Stomach (tissue), 4 donors: ENCODE results near the gene SNX19.

Source experiments
- EP300 ChIP-seq: sonication (generic); formaldehyde crosslinking; IDR thresholded peaks from one replicate; pipeline ENCODE4 v1.6.1; 2017; ENCODE audit warnings: antibody characterized with exemption
- POLR2A ChIP-seq, 4 donors: fragments of 450-650 bp; IDR thresholded peaks; one replicate each; pipeline ENCODE4 v1.6.1; 2016; ENCODE audit warnings: antibody characterized with exemption in 4 of 4, control low read depth in 2 of 4, mild to moderate bottlenecking in 1 of 4, moderate library complexity in 1 of 4
- TF ChIP-seq, protein P1 (sequence below), 7 experiments: fragments of 450-650 bp in 4 of 7; fragments of 200-600 bp in 3 of 7; sonication (generic) in 3 of 7; IDR thresholded peaks; one replicate each; pipeline ENCODE4 v1.5.1; 2016 to 2019; ENCODE audit warnings: antibody characterized with exemption in 7 of 7, control low read depth in 2 of 7, mild to moderate bottlenecking in 1 of 7

DNA sequence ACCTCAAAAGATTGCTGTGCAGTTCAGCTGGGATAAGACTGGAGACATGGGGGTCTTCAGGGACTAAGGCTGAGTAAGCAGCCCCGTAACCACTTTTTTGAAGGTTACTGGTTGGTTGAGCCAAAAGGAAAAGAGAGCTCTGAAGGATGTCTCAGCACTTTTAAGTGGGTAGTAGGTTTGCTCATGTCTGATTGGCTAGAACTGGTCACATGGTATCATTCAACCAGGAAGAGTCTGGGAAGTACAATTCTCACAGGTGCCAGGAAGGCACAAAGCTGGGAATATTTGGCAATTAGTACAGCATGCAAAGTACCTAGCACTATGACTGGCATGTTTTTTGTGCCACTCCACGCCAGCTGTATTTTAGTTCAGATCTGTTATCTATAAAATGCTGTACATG, 58.1 kb downstream of the SNX19 start:
- TF ChIP-seq POLR2A (IDR thresholded peaks at IDR 0.05) = no peak
- no peak for TF ChIP-seq EP300
- TF ChIP-seq, protein P1, sequence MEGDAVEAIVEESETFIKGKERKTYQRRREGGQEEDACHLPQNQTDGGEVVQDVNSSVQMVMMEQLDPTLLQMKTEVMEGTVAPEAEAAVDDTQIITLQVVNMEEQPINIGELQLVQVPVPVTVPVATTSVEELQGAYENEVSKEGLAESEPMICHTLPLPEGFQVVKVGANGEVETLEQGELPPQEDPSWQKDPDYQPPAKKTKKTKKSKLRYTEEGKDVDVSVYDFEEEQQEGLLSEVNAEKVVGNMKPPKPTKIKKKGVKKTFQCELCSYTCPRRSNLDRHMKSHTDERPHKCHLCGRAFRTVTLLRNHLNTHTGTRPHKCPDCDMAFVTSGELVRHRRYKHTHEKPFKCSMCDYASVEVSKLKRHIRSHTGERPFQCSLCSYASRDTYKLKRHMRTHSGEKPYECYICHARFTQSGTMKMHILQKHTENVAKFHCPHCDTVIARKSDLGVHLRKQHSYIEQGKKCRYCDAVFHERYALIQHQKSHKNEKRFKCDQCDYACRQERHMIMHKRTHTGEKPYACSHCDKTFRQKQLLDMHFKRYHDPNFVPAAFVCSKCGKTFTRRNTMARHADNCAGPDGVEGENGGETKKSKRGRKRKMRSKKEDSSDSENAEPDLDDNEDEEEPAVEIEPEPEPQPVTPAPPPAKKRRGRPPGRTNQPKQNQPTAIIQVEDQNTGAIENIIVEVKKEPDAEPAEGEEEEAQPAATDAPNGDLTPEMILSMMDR (IDR thresholded peaks at IDR 0.05) = no peak
